Caco-2 (cell line): Measurements from ENCODE around the gene FGF14. TPM values are rescaled to one million over a fixed set of nuclear protein-coding genes. Genes with fewer than 3 reads are reported as not detected.

Experiments used
- BruUV-seq: library from RNA; stranded (reverse); fragments of 400-500 nt; replicated peaks from 2 replicates; lab custom pipeline; 2021; lab: Mats Ljungman, UMichigan
- CTCF ChIA-PET: fragments of 300-600 bp; sonication (Branson Sonifier 250); formaldehyde crosslinking; loops from one replicate; lab custom pipeline; 2022; ENCODE audit warnings: antibody characterized with exemption; lab: Charles Lee
- POLR2A ChIA-PET: fragments of 300-600 bp; sonication (Branson Sonifier 250); formaldehyde crosslinking; loops from one replicate; lab custom pipeline; 2022; ENCODE audit warnings: antibody characterized with exemption; lab: Charles Lee
- DNase-seq, 2 experiments: peaks; one replicate each; pipeline versions ENCODE4 v3.0.0 to v3.0.0-alpha.2; 2020 to 2022
- H3K27me3 ChIP-seq: replicated peaks from 2 replicates; pipeline ENCODE4 v1.6.0; 2011; ENCODE audit warnings: low read length; ENCODE audit not compliant: control insufficient read depth, insufficient read depth
- H3K36me3 ChIP-seq: 2 replicates; pipeline ENCODE4 v1.5.1; 2011; ENCODE audit warnings: low read length; ENCODE audit not compliant: control insufficient read depth, insufficient read depth
- H3K4me1 ChIP-seq: fragments of 250-450 bp; sonication (Bioruptor Pico); 2 replicates; pipeline ENCODE4 v1.5.1; 2020; ENCODE audit warnings: mild to moderate bottlenecking
- H3K4me3 ChIP-seq: 2 replicates; pipeline ENCODE4 v1.5.1; 2011; ENCODE audit warnings: low read depth, mild to moderate bottlenecking, control low read depth, low read length
- H3K9me3 ChIP-seq: fragments of 250-450 bp; sonication (Bioruptor Pico); 2 replicates; pipeline ENCODE4 v1.5.1; 2020; ENCODE audit warnings: mild to moderate bottlenecking, moderate library complexity
- H3K27ac Mint-ChIP-seq: one replicate; pipeline ENCODE4 v1.8.0; 2022; ENCODE audit warnings: mixed read lengths; ENCODE audit not compliant: unreplicated experiment
- H3K27me3 Mint-ChIP-seq: one replicate; pipeline ENCODE4 v1.8.0; 2022; ENCODE audit warnings: mixed read lengths; ENCODE audit not compliant: insufficient read depth, unreplicated experiment
- H3K36me3 Mint-ChIP-seq: one replicate; pipeline ENCODE4 v1.8.0; 2022; ENCODE audit warnings: mild to moderate bottlenecking, mixed read lengths; ENCODE audit not compliant: insufficient read depth, unreplicated experiment
- H3K4me1 Mint-ChIP-seq: one replicate; pipeline ENCODE4 v1.8.0; 2022; ENCODE audit warnings: low read depth, mixed read lengths; ENCODE audit not compliant: unreplicated experiment
- H3K4me3 Mint-ChIP-seq: one replicate; pipeline ENCODE4 v1.8.0; 2022; ENCODE audit warnings: mild to moderate bottlenecking, moderate library complexity, mixed read lengths; ENCODE audit not compliant: unreplicated experiment
- H3K9me3 Mint-ChIP-seq: one replicate; pipeline ENCODE4 v1.8.0; 2022; ENCODE audit warnings: mixed read lengths; ENCODE audit not compliant: unreplicated experiment
- intact Hi-C: fragments of 100-400 bp; cut with micrococcal nuclease; formaldehyde crosslinking; loops from one replicate; pipeline ENCODE4 v1.10.0; 2022; ENCODE audit not compliant: unreplicated experiment
- total RNA-seq: library from RNA; stranded (reverse); gene quantifications from 2 replicates; pipeline ENCODE4 v1.2.3, GENCODE V29; 2022
- TF ChIP-seq, protein P1 (sequence below), 2 experiments: fragments of 200-600 bp in 1 of 2; IDR thresholded peaks; 1 replicate in 1 of 2; 2 replicates in 1 of 2; pipeline versions ENCODE4 v1.5.1 to v1.8.0; 2011 to 2022; ENCODE audit warnings: antibody characterized with exemption in 1 of 2, control low read depth in 1 of 2, inconsistent platforms in 1 of 2, low read depth in 1 of 2, low read length in 1 of 2, mild to moderate bottlenecking in 1 of 2, moderate library complexity in 1 of 2; ENCODE audit not compliant: insufficient read depth in 1 of 2, severe bottlenecking in 1 of 2, unreplicated experiment in 1 of 2

Gene FGF14
- total RNA-seq, 1 experiment from 2014 or later: not detected

DNA sequence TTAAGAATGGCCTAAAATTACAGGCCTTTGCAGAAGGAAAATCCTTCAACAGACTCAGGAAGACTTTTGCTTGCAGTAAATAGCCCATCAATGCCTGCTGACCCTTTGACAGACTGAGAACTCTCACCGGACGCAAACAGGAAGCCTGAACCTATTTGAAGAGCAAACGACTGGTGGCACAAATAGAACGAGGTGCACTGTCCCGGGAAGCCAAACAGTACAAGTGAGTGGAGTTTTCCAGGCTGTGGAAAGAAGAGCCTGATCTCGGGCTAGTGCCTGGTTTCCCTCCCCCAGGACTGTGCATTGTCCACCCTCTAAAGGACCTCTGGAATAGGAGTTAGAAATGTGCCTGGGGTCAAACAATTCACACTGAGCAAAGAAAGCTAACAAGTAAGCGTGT is 165.5 kb downstream of the FGF14 start:
- Histone ChIP-seq H3K4me1 (no peaks in the 10 kb centered on the region; the same call in 1 of the 2 replicates), H3K9me3 (0 out of 2 replicates have a peak, but pooled peaks cover 3% of the 10 kb centered on the region), H3K36me3 (no peaks in the 10 kb centered on the region), H3K4me3 (no peak overlapping the region), H3K27me3 (no peaks in the 10 kb centered on the region)
- no peak for DNase-seq
- no peak overlapping the region for H3K27ac Mint-ChIP-seq
- intact Hi-C loops: no loop called here
- H3K27me3 Mint-ChIP-seq: no peaks in the 10 kb centered on the region
- TF ChIP-seq, protein P1, sequence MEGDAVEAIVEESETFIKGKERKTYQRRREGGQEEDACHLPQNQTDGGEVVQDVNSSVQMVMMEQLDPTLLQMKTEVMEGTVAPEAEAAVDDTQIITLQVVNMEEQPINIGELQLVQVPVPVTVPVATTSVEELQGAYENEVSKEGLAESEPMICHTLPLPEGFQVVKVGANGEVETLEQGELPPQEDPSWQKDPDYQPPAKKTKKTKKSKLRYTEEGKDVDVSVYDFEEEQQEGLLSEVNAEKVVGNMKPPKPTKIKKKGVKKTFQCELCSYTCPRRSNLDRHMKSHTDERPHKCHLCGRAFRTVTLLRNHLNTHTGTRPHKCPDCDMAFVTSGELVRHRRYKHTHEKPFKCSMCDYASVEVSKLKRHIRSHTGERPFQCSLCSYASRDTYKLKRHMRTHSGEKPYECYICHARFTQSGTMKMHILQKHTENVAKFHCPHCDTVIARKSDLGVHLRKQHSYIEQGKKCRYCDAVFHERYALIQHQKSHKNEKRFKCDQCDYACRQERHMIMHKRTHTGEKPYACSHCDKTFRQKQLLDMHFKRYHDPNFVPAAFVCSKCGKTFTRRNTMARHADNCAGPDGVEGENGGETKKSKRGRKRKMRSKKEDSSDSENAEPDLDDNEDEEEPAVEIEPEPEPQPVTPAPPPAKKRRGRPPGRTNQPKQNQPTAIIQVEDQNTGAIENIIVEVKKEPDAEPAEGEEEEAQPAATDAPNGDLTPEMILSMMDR (IDR thresholded peaks at IDR 0.05; ENCODE audit: insufficient read depth in 1 of 2, low read depth in 1 of 2, low read length in 1 of 2, severe bottlenecking in 1 of 2, unreplicated experiment in 1 of 2): no peak
- no peaks in the 10 kb centered on the region for H3K36me3 Mint-ChIP-seq
- no TSS peak for BruUV-seq
- no peak overlapping the region for H3K4me3 Mint-ChIP-seq
- CTCF ChIA-PET: interaction anchor here (1.1 kb wide), 1 partner anchor 11 kb away, joined by 4 read pairs; no protein-coding TSS in a partner anchor
- POLR2A ChIA-PET: no interaction called here
- no peaks in the 10 kb centered on the region for H3K4me1 Mint-ChIP-seq
- H3K9me3 Mint-ChIP-seq: no peaks in the 10 kb centered on the region

DNA sequence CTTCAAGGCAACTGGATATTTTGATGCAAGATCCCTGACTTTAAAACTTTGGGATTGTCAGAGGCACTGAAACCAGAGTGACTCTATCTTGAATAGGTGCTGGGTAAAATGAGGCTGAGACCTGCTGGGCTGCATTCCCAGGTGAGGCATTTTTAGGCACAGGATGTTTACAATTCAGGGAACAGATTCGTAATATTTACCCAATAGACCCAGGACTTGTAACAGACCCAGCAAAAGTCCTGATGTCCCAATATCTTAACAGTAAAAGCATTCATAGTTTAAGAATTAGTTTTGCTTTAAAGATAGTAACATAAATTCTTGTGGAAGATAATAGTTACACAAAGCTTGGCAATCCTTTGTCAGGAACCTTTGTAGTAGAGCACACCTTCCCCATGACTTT is 166.2 kb downstream of the FGF14 start:
- no peak overlapping the region for H3K27ac Mint-ChIP-seq

GRCh38 chr13:102234618-102235017 is 167.2 kb downstream of the FGF14 start:
- no peak for DNase-seq
- Mint-ChIP-seq H3K36me3 (no peaks in the 10 kb centered on the region), H3K27ac (no peak overlapping the region), H3K9me3 (no peaks in the 10 kb centered on the region), H3K4me3 (no peak overlapping the region), H3K4me1 (no peaks in the 10 kb centered on the region), H3K27me3 (no peaks in the 10 kb centered on the region)
- H3K27me3 ChIP-seq: no peaks in the 10 kb centered on the region
- 0 out of 2 replicates have a peak, but pooled peaks cover 3% of the 10 kb centered on the region for H3K9me3 ChIP-seq
- H3K4me1 ChIP-seq: no peaks in the 10 kb centered on the region; the same call in 1 of the 2 replicates
- H3K4me3 ChIP-seq: no peak overlapping the region
- CTCF ChIA-PET: no interaction called here
- H3K36me3 ChIP-seq: no peaks in the 10 kb centered on the region
- POLR2A ChIA-PET: no interaction called here
- TF ChIP-seq, protein P1 (IDR thresholded peaks at IDR 0.05; ENCODE audit: insufficient read depth in 1 of 2, low read depth in 1 of 2, low read length in 1 of 2, severe bottlenecking in 1 of 2, unreplicated experiment in 1 of 2): no peak
- BruUV-seq: no TSS peak
- intact Hi-C loops: no loop called here

More for the DNA sequence above, 166.2 kb downstream of the FGF14 start:
- DNase-seq: no peak
- H3K9me3 ChIP-seq: 0 out of 2 replicates have a peak, but pooled peaks cover 3% of the 10 kb centered on the region
- intact Hi-C loops: no loop called here
- CTCF ChIA-PET: interaction anchor here (1.1 kb wide), 1 partner anchor 11 kb away, joined by 4 read pairs; no protein-coding TSS in a partner anchor
- H3K4me1 ChIP-seq: no peaks in the 10 kb centered on the region; the same call in 1 of the 2 replicates
- Mint-ChIP-seq H3K4me3 (no peak overlapping the region), H3K27me3 (no peaks in the 10 kb centered on the region), H3K36me3 (no peaks in the 10 kb centered on the region), H3K9me3 (no peaks in the 10 kb centered on the region), H3K4me1 (no peaks in the 10 kb centered on the region)
- BruUV-seq: no TSS peak
- TF ChIP-seq, protein P1 (IDR thresholded peaks at IDR 0.05; ENCODE audit: insufficient read depth in 1 of 2, low read depth in 1 of 2, low read length in 1 of 2, severe bottlenecking in 1 of 2, unreplicated experiment in 1 of 2): no peak
- POLR2A ChIA-PET: no interaction called here
- H3K4me3 ChIP-seq: no peak overlapping the region
- H3K27me3 ChIP-seq: no peaks in the 10 kb centered on the region
- no peaks in the 10 kb centered on the region for H3K36me3 ChIP-seq
